ENCODE data around the gene NAALADL2. TPM values are rescaled to one million over a fixed set of nuclear protein-coding genes. Genes with fewer than 3 reads are reported as not detected.

NAALADL2 gene
- total RNA-seq, 4 donors from 2014 or later = 0.36 to 9.2 (median 0.63) TPM

DNA sequence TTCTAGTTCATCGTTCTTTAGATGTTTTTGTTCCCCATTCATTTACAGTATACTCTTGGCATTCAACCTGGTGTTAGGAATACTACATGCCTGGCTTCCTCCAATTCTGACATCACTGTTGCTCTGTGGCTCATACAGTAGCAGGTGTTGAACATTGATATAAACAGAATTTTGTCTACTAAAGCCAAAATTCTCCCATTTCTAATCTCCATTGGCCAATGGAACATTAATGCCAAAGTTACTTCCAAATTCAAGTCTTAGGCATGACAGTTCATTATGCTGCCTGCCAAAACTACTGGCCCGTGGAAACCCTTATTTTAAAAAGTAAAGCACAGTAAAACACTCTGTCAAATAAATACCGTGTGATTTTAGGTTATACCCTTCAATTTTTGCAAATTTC lies 368.0 kb downstream of the NAALADL2 start:
- Histone ChIP-seq H3K4me1 (no peaks in the 10 kb centered on the region), H3K36me3 (no peaks in the 10 kb centered on the region), H3K9me3 (no peaks in the 10 kb centered on the region), H3K27me3 (no peaks in the 10 kb centered on the region), H3K27ac (no peak overlapping the region), H3K4me3 (no peak overlapping the region)
- DNase-seq = no peak
- TF ChIP-seq CTCF (IDR thresholded peaks at IDR 0.05 in 4 of 5, conservative IDR thresholded peaks at IDR 0.05 in 1 of 5) (no peak), POLR2A (IDR thresholded peaks at IDR 0.05) (no peak)
- ATAC-seq = no peak
- in situ Hi-C loops (cut with MboI; ENCODE audit: low sequenced_read_pairs in 4 of 4) = no loop called here
- intact Hi-C loops (cut with DNase I; ENCODE audit: low total_unique reads) = no loop called here

- Histone ChIP-seq H3K36me3 (no peaks in the 10 kb centered on the region), H3K27ac (no peak overlapping the region), H3K9me3 (no peaks in the 10 kb centered on the region), H3K4me3 (no peak overlapping the region), H3K4me1 (no peaks in the 10 kb centered on the region), H3K27me3 (no peaks in the 10 kb centered on the region)
- in situ Hi-C loops (cut with MboI; ENCODE audit: low sequenced_read_pairs in 4 of 4) = no loop called here
- intact Hi-C loops (cut with DNase I; ENCODE audit: low total_unique reads) = no loop called here
- no peak for DNase-seq
- no peak for TF ChIP-seq CTCF (IDR thresholded peaks at IDR 0.05 in 4 of 5, conservative IDR thresholded peaks at IDR 0.05 in 1 of 5)
- TF ChIP-seq POLR2A (IDR thresholded peaks at IDR 0.05) = no peak
- ATAC-seq = no peak
Measured at GRCh38 chr3:175233957-175234940, 375.1 kb downstream of the NAALADL2 start.

DNA sequence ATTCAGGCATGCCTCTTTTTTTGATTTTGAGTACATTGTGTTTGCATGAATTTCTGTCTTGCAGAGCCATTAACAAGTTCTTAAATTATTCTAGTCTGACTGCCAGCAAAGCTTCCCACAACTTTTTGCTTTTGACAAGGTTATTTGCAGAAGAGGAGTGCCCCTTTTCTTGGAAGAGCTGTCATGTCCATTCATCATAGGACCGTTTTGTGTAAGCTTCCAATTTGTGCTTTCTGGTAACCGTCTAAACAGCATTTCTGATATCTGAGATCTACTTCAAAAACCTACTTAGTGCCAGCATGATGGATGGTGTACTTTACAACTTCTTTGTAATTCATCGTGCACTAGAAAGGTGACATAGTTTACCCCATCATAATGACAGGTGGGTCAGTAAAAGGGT lies 379.7 kb downstream of the NAALADL2 start:
- Histone ChIP-seq H3K36me3 (no peaks in the 10 kb centered on the region), H3K27ac (no peak overlapping the region), H3K4me1 (peaks cover 0 to 2% of the 10 kb centered on the region in 2 donors), H3K27me3 (no peaks in the 10 kb centered on the region), H3K9me3 (no peaks in the 10 kb centered on the region), H3K4me3 (no peak overlapping the region)
- ATAC-seq (no peak), DNase-seq (no peak)
- in situ Hi-C loops (cut with MboI; ENCODE audit: low sequenced_read_pairs in 4 of 4) (no loop called here), intact Hi-C loops (cut with DNase I; ENCODE audit: low total_unique reads) (no loop called here)
- TF ChIP-seq POLR2A (IDR thresholded peaks at IDR 0.05) (no peak), CTCF (IDR thresholded peaks at IDR 0.05 in 4 of 5, conservative IDR thresholded peaks at IDR 0.05 in 1 of 5) (no peak)

GRCh38 chr3:175240921-175241320 lies 381.8 kb downstream of the NAALADL2 start:
- Histone ChIP-seq H3K4me3 (no peak overlapping the region), H3K27me3 (no peaks in the 10 kb centered on the region), H3K36me3 (no peaks in the 10 kb centered on the region), H3K4me1 (peaks cover 0 to 2% of the 10 kb centered on the region in 2 donors), H3K27ac (no peak overlapping the region), H3K9me3 (no peaks in the 10 kb centered on the region)
- DNase-seq (no peak), ATAC-seq (no peak)
- intact Hi-C loops (cut with DNase I; ENCODE audit: low total_unique reads) (no loop called here), in situ Hi-C loops (cut with MboI; ENCODE audit: low sequenced_read_pairs in 4 of 4) (no loop called here)
- TF ChIP-seq POLR2A (IDR thresholded peaks at IDR 0.05) (no peak), CTCF (IDR thresholded peaks at IDR 0.05 in 4 of 5, conservative IDR thresholded peaks at IDR 0.05 in 1 of 5) (no peak)

Data from gastrocnemius medialis (tissue), 4 donors.